Right atrium auricular region (tissue), 2 donors: ENCODE measurements around the gene SESTD1. TPM values are rescaled to one million over a fixed set of nuclear protein-coding genes. Genes with fewer than 3 reads are reported as not detected.
A peak's percentile ranks its signal among the peaks of the same experiment; 100 is the strongest.

Experiments used
- DNase-seq: peaks from one replicate; pipeline ENCODE4 v3.0.0-alpha.2; 2019; ENCODE audit warnings: low spot score
- H3K27ac ChIP-seq, 2 donors: fragments of 200-600 bp; sonication (generic); 1 replicate in 1 of 2; 2 replicates in 1 of 2; pipeline ENCODE4 v1.5.1; 2016 to 2019
- H3K27me3 ChIP-seq, 2 donors: fragments of 200-600 bp; sonication (generic); one replicate each; pipeline versions ENCODE4 v1.5.1 to v1.6.0; 2017 to 2019
- H3K36me3 ChIP-seq: fragments of 200-600 bp; sonication (generic); one replicate; pipeline ENCODE4 v1.5.1; 2016
- H3K4me1 ChIP-seq, 2 donors: fragments of 200-600 bp; sonication (generic); one replicate each; pipeline versions ENCODE4 v1.5.1 to v1.6.0; 2017 to 2019
- H3K4me3 ChIP-seq, 2 donors: fragments of 200-600 bp; sonication (generic); 1 replicate in 1 of 2; 2 replicates in 1 of 2; pipeline ENCODE4 v1.5.1; 2017 to 2019; ENCODE audit warnings: mild to moderate bottlenecking in 1 of 2, moderate library complexity in 1 of 2
- H3K9me3 ChIP-seq, 2 donors: fragments of 200-600 bp; sonication (generic); one replicate each; pipeline ENCODE4 v1.5.1; 2019
- CTCF ChIP-seq, 2 donors: fragments of 200-600 bp; sonication (generic); IDR thresholded peaks; one replicate each; pipeline ENCODE4 v1.5.1; 2019; ENCODE audit warnings: antibody characterized with exemption in 2 of 2
- total RNA-seq, 2 donors: library from RNA; depleted of rRNA; stranded (reverse); fragments of >200 nt; gene quantifications; one replicate each; pipeline ENCODE4 v1.1.0, GENCODE V29; 2016

SESTD1 gene
- total RNA-seq, 2 donors from 2014 or later, result 16.5 to 19.7 TPM

GRCh38 chr2:179133016-179133415 lies 131.6 kb downstream of the SESTD1 start:
- no peaks in the 10 kb centered on the region for H3K9me3 ChIP-seq
- H3K36me3 ChIP-seq, result no peaks in the 10 kb centered on the region
- no peaks in the 10 kb centered on the region for H3K4me1 ChIP-seq
- no peak overlapping the region for H3K27ac ChIP-seq
- H3K27me3 ChIP-seq, result no peaks in the 10 kb centered on the region
- TF ChIP-seq CTCF (IDR thresholded peaks at IDR 0.05), result no peak
- no peak overlapping the region for H3K4me3 ChIP-seq
- DNase-seq, result no peak

GRCh38 chr2:179132076-179132475 lies 132.6 kb downstream of the SESTD1 start:
- Histone ChIP-seq H3K4me1 (no peaks in the 10 kb centered on the region), H3K36me3 (no peaks in the 10 kb centered on the region), H3K27me3 (no peaks in the 10 kb centered on the region), H3K4me3 (no peak overlapping the region), H3K27ac (no peak overlapping the region), H3K9me3 (no peaks in the 10 kb centered on the region)
- no peak for TF ChIP-seq CTCF (IDR thresholded peaks at IDR 0.05)
- no peak for DNase-seq

GRCh38 chr2:179130560-179130959 lies 134.1 kb downstream of the SESTD1 start:
- Histone ChIP-seq H3K27me3 (no peaks in the 10 kb centered on the region), H3K27ac (no peak overlapping the region), H3K9me3 (no peaks in the 10 kb centered on the region), H3K4me1 (no peaks in the 10 kb centered on the region), H3K4me3 (no peak overlapping the region), H3K36me3 (no peaks in the 10 kb centered on the region)
- TF ChIP-seq CTCF (IDR thresholded peaks at IDR 0.05), result no peak
- DNase-seq, result no peak

- TF ChIP-seq CTCF (IDR thresholded peaks at IDR 0.05), result peak; percentile 50 to 71
- Histone ChIP-seq H3K27ac (no peak overlapping the region), H3K4me3 (no peak overlapping the region), H3K36me3 (no peaks in the 10 kb centered on the region), H3K9me3 (no peaks in the 10 kb centered on the region), H3K27me3 (no peaks in the 10 kb centered on the region), H3K4me1 (no peaks in the 10 kb centered on the region)
- DNase-seq, result no peak
Measured at GRCh38 chr2:179129574-179130238, 134.9 kb downstream of the SESTD1 start.

- TF ChIP-seq CTCF (IDR thresholded peaks at IDR 0.05), result no peak
- peaks cover 11% of the 10 kb centered on the region for H3K36me3 ChIP-seq
Measured at GRCh38 chr2:179125404-179125803, 139.2 kb downstream of the SESTD1 start.

GRCh38 chr2:179124282-179124681 lies 140.3 kb downstream of the SESTD1 start:
- no peak for TF ChIP-seq CTCF (IDR thresholded peaks at IDR 0.05)
- H3K9me3 ChIP-seq, result no peaks in the 10 kb centered on the region

More at GRCh38 chr2:179125404-179125803, 139.2 kb downstream of the SESTD1 start:
- no peaks in the 10 kb centered on the region for H3K9me3 ChIP-seq
- no peaks in the 10 kb centered on the region for H3K27me3 ChIP-seq
- no peaks in the 10 kb centered on the region for H3K4me1 ChIP-seq
- no peak overlapping the region for H3K27ac ChIP-seq
- H3K4me3 ChIP-seq, result no peak overlapping the region
- DNase-seq, result no peak

More at GRCh38 chr2:179124282-179124681, 140.3 kb downstream of the SESTD1 start:
- H3K27ac ChIP-seq, result no peak overlapping the region
- H3K4me3 ChIP-seq, result no peak overlapping the region
- DNase-seq, result no peak
- H3K27me3 ChIP-seq, result no peaks in the 10 kb centered on the region
- H3K36me3 ChIP-seq, result peaks cover 11% of the 10 kb centered on the region
- H3K4me1 ChIP-seq, result no peaks in the 10 kb centered on the region
